Activated CD4-positive, alpha-beta T cell treated with anti-CD3 and anti-CD28 coated beads for 24 hours (primary cell): ENCODE data around the gene IGSF11.
"Not testable (repeated sequence)": the region's sequence is repeated elsewhere in the genome, so short reads cannot be mapped to it uniquely, and the experiment has no call there.

ENCODE experiments used
- DNase-seq, 2 donors: peaks; one replicate each; pipeline ENCODE4 v3.0.0-alpha.2; 2020; ENCODE audit warnings: low read depth in 2 of 2

Gene IGSF11, protein sequence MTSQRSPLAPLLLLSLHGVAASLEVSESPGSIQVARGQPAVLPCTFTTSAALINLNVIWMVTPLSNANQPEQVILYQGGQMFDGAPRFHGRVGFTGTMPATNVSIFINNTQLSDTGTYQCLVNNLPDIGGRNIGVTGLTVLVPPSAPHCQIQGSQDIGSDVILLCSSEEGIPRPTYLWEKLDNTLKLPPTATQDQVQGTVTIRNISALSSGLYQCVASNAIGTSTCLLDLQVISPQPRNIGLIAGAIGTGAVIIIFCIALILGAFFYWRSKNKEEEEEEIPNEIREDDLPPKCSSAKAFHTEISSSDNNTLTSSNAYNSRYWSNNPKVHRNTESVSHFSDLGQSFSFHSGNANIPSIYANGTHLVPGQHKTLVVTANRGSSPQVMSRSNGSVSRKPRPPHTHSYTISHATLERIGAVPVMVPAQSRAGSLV

DNA sequence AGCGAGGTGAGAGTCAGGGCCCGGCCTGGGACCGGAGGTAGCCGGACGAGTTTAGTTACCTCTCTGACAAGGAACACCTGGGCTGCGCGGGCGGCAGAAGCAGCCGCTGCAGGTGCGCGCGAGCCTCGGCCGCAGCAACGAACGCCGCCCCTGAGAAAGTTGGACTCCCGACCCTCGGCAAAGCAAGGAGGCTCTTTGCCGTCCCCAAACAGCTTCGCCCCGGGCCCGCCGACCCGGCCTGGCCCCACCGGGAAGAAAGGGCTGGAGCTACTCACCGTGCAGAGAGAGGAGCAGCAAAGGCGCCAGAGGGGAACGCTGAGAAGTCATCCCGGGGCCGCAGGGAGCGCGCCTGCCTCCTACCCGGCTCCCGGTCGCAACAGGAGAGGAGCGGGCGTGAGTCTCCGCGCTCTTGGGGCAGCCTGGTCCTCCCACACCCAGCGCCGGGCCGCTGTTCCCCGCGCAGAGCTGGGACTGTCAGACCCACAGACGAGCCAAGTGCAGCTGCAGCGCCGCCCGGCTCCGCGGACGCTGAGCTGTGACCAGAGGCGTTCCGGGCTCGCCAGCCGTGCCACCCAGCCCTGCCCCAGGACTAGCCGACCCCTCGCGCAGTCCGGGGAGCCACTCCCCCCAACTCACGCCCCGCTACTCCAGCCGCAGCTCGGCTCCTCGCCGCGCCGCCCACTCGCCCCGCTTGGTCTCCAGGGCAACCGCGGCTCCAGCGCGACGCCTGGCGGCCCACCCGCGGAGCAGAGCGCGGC lies at the start of gene IGSF11:
Gene IGSF11, minus strand, starts transcription at position 591 of the 758 bp plus-strand sequence. Its CDS starts 264 bp downstream, at position 327.
- peak; percentile 55 to 58 for DNase-seq

DNA sequence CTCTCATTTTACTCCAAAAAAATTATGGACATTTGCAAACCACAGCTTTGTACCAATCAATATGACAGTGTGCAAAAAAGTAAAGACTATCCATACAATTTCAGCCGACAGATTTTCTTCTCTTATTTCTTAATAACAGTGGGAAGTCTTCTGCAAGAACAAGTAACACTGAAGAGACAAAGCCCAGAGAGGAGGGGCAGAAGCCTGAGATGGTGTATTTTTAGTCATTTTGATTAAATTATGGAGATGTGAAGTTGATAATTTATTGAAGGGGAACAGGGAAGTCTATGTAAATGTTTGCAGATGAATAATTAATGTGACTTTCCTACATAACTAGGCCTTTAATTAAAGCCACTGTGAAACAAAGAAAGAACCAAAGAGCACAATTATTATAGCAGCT lies 45.7 kb upstream of the IGSF11 start:
- no peak for DNase-seq

DNA sequence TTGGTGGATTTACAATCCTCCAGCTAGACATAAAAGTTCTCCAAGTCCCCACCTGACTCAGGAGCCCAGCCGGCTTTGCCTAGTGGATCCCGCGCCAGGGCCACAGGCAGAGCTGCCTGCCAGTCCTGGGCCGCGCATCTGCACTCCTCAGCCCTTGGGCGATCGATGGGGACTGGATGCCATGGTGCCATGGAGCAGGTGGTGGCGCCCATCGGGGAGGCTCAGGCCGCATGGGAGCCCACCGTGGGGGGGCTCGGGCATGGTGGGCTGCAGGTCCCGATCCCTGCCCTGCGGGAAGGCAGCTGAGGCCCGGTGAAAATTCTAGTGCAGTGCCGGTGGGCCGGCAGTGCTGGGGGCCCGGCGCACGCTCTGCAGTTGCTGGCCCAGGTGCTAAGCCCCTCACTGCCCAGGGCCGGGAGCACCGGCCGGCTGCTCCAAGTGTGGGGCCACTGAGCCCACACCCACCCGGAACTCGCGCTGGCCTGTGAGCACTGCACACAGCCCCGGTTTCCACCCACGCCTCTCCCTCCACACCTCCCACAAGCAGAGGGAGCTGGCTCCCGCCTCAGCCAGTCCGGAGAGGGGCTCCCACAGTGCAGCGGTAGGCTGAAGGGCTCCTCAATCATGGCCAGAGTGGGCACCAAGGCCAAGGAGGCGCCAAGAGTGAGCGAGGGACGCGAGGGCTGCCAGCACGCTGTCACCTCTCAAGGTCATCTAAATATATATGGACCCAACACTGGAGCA lies 38.8 kb upstream of the IGSF11 start:
- no peak for DNase-seq

DNA sequence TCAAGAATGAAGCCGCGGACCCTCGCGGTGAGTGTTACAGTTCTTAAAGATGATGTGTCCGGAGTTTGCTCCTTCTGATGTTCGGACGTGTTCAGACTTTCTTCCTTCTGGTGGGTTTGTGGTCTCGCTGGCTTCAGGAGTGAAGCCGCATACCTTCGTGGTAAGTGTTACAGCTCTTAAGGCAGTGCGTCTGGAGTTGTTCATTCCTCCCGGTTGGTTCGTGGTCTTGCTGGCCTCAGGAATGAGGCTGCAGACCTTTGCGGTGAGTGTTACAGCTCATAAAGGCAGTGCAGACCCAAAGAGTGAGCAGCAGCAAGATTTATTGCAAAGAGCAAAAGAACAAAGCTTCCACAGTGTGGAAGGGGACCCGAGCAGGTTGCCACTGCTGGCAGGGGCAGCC lies 37.8 kb upstream of the IGSF11 start:
- DNase-seq = not testable (repeated sequence)

DNA sequence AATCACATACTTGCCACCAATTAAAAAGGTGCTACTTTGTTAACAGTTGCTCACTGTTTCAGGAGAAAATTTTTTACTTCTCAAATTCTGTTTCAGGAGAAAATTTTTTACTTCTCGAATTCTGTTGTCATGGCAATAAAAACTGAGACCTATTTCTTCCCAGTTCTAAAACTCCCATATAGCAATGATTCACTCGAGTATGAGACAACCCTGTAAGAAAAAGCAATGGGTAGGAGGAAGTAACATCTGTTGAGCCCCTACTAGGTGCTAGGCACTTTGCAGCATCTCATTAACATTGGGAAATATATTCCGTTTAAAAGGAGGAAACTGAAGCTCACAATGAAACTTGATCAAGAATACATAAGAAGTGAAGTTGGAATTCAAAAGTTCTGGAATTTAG lies 35.1 kb upstream of the IGSF11 start:
- DNase-seq = no peak

DNA sequence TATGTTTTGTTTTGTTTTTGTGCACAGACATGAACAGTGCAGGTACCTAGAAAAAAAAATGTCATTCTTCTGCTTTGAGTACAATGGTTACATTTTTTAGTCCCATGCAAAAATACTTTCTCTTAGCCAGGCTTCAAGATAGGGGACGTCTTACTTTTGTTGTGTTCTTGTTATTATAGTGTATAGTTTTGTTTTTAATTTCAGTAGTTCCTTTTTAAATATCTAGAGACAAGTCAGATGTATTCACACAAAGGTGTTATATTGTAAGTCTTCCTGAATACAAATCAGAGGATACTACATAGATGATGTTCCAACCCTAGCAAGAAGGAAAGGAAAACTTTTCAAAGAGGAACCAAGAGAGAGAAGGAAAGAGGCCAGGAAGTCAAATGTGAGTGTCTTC lies 28.8 kb upstream of the IGSF11 start:
- DNase-seq = no peak

DNA sequence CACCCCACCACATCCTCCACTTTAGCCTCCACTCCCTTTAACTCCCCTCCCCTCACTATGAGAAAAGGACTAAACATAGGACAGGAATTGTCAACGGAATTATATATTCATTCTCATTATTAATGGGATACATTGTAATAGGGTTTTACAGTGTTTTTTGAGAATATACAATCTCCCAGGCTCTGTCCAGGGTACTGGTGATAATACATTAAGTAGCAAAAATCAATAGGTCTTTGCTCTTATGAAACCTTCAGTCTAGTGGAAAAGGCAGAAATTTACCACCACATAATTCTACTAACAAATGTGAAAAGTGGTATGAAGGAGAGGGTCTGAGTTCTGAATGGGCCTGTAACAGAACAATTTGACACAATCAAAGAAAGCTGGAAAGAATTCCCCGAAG lies 28.2 kb upstream of the IGSF11 start:
- no peak for DNase-seq

DNA sequence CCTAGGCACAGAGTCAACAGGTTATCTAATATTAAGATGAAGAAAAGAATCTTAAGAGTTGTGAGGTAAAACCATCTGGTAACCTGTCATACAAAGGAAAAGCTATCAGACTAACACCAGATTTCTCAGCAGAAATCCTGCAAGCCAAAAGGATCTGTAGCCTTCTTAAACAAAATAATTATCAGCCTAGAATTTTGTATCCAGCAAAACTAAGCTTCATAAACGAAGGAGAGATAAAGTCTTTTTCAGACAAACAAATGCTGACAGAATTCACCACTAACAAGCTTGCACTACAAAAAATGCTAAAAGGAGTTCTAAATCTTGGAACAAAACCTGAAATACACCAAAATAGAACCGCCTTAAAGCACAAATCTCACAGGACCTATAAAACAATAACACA lies 9.9 kb upstream of the IGSF11 start:
- DNase-seq = no peak

DNA sequence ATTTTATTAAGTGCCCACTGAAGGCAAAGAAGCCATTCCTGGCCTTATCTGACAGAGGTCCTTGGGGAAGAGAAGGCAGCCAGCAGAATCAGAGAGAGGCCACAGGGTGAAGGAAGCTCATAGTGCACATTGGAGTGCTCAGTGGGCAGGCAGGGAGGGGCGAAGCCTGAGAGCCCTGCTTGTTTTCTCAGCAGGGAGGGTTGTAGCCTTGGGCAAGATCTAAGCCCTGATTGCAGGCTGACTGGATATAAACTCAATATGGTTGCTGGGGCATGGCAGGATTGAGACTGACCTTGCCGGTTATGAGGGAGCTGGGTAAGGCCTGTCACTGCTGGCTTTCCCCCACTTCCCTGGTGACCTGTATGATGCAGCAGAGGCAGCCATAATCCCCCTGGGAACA lies 7.5 kb upstream of the IGSF11 start:
- no peak for DNase-seq

DNA sequence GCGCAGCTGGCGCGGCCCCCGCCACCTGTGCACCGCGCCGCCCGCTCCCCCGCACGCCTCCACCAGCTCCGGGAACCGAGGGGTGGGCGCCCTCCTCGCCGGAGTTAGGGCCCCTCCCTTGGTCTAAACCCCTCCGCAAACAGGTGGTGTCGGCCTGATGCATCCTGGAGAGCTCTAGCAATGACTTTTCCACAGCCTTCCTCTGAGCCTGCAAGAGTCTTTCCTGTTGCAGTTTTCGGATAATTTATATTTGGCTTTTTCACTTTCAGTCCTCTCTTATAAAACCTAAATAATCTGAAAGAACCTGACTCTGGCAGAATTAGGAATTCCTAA lies 334 bp upstream of the IGSF11 start:
- DNase-seq = no peak

DNA sequence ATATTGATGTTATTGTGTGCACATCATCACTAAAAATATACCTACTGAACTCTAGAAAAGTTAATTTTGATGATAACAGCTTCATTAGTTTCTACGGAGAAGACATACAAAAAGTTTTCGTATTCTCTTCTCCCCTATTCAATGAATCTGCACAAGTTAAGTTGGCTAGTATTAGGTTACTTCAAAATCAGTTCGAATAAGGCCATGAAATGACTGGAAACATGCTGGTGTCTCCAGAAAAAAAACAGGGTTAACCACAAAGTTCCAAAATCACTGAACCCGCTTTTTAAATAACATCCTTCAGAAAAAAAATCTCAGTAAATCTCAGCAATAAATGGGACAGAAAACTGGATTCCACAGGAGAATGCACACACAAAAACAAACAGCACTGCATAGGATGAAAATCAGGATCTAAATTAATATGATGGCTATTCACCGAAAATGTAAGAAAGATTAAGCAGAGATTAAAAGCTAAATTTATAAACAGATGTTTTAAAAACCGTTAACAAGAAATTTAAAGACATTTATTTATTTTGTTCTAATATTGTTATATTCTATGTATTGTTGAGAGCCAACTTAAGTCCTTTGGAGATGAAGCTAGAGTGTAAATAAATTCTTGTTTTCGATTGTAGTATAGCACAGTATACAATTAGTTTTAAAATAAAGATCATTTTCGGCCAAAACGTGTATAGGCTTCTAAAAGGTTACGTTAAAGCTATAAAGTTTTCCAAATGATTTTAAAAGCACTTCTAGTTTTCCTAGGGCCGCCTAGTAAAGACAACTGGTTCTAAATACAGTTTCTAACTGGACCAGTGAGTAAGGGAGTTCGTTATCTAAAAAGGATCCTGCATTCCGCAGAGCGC lies 1.0 kb downstream of the IGSF11 start:
- no peak for DNase-seq

DNA sequence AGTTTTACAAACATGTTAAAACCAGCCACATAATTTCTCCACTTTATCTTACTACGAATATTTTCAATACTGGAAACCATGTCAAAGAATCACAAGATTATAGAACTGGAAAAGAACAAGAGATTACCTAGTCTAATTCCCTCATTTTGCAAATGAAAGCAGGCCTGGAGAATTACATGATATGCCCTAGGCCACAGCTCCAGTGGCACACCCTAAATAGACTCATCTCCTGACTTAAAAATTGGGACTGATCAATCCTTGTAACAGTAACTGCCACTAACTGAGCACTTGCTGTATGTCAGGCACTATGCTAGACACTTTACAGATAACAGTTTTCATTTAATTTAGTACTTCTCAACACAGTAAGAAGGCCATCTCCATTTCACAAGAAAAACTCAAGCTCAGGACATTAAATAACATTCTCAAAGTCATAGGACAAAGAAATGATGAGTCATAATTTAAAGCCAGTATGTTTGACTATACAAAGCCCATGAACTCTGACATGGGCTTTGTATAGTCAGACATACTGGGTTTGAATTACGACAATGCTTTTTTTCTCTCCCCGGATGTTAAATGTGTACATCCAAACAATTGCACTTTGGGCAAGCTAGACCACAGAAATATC lies 9.4 kb downstream of the IGSF11 start:
- DNase-seq = no peak

DNA sequence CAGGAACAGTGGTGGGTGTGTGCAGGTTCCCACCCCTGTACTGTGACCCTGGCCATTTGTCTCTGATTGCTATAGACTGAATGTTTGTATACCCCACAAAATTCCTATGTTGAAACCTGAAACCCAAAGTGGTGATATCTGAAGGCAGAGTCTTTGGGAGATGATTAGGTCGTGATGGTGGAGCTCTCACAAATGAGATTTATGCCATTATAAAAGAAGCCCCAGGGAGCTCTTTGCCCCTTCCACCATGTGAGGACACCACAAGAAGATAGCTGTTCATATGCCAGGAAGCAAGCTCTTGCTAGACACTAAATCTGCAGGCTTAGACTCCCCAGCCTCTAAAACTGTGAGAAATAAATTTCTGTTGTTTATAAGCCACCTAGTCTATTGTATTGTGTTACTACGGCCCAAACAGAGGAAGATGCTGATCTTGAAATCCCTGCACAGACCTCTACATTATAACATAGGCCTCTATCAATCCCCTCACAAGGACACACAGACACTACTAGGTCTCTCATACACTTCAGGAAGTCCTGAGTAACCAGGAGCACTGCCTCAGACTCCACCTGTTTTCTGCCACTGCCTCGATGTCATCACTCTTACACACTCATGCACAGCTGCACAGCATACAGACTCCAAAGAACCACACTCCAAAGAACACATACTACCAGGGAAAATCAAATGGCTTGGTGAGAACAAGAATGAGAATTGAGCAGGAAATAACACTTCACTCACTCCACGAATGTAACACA lies 14.7 kb downstream of the IGSF11 start:
- DNase-seq = no peak

DNA sequence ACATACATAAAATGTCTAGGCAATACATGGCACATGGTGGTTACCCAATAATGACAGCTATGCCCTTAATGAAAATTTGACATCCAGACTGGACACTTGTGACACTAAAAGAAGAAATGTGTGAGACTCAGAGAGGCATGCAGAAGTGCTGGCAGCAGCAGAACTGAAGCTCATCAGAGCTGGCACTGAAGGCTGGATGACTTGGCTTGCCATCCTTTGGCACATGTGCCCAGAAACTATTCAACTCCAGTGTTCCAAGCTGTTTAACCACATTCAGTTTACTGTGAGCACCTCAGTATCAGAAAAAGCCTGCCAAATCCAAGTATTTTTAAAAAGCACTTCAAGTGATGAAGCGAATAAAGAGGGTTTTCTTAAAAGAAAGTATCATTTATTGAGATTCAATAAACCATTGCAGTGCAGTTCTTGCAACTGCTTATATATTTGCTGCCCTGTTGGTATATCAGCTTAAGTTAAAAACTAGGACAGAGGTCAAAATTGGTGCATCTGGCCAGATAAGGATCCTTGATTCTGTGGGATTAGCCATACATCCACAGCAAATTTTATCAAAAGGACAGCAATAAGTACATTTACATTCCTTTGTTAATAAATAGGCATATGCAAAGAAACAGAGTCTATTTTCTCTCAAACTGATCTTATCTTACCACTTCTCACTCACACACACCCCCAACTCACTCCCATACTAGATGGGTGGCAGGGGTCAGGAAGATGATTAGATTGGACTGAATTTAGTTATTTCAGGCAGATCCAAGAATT lies 15.8 kb downstream of the IGSF11 start:
- DNase-seq = no peak

DNA sequence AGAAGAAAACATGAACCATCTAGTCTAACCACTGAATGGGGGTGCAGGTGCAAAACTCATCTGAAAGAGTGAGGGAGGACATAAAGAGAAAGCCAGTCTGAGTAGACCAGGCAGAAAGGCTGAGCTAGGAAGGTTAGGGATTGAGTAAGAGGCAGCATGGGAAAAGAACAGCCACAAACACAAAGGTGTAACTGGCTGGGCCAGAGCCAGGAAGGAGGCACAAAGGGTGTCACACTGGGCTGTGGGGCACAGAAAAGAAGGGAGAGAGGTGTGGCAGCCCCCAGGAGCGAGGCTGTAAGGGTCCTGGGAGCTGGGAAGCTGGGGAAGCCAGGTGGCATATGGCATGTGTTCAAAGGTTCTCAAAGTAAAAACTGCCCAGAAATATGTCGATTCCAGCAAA lies 18.7 kb downstream of the IGSF11 start:
- DNase-seq = no peak

DNA sequence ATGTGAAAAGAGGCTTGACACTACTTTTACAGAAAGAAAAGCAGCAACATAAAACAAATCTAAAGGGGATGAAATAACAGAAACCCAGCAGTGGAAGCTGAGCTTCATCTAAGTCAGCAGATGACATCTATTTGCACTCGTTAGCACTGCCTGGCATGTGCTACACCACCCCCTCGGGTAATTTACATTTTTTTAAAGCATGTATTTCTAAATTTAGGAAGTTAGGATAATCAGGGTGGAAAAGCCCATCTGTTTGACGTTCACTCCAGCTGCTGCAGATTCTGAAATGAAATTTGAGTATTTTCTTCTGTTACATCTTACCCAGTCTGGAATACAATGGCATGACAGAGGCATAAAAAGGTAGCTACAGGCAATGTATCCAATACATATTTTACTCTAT lies 20.7 kb downstream of the IGSF11 start:
- DNase-seq = no peak

DNA sequence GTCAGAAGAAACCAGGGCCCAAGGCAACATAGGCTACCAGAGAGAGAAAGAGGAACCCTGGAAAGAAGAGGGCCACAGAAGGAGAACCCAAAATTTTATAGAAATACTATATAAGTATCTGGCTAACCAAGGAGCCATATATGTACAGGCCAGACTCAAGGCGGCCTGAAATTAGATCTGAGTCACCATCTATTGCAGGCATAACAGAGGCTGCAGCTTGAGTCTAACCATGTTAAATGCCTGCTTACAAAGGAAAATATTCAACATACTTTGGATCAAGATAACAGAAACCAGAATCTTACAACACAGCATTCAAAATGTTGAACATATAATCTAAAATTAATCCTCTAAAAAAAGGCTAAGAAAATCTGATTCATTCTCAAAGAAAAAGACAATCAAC lies 23.1 kb downstream of the IGSF11 start:
- DNase-seq = no peak

DNA sequence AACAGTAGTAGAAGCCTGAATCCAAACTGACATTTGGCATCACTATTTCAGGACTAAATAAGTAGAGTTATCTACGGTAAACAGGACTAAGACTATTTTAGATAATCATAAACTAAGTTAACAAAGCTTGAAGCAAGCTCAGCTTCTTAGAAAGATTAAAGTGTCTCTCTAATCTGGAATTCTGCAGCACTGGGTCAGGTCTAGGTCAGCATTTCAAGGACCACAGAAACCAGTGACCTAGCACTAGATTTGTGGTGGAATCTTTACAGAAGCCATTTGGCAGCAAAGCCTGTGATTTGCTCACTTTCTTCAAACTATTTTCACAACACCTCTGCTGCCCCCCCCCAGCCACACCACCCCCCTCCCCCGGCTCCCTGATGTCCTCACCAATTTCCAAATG lies 37.5 kb downstream of the IGSF11 start:
- no peak for DNase-seq

DNA sequence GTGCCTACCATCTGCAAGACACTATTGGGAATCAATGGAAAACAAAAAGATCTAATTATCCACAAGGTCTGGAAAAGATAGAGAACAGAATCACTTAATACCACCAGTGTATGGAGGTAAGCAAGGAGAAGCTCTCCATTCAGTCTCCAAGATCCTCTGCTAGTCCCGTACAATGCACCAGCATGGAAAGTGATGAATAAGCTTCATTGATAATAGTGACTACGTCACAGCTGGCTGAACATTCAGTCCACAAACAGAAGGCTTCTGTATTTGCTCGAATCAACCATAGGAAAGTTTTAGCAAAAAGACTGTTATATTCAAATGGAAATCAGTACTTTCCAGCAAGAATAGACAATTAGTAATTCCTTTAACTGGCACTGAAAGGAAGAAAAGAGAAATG lies 42.9 kb downstream of the IGSF11 start:
- no peak for DNase-seq
